K562 (cell line): Measurements from ENCODE around the gene SRP72. TPM values are rescaled to one million over a fixed set of nuclear protein-coding genes. Genes with fewer than 3 reads are reported as not detected.

Experiments
- CBFA2T2 ChIP-seq: fragments of 450-650 bp; conservative IDR thresholded peaks from 2 replicates; pipeline ENCODE4 v1.6.1; 2017; ENCODE audit warnings: mild to moderate bottlenecking
- CCNT2 ChIP-seq: IDR thresholded peaks from 2 replicates; pipeline ENCODE4 v1.6.1; 2011; ENCODE audit warnings: borderline replicate concordance, low read depth, mild to moderate bottlenecking, moderate library complexity, mixed read lengths, low read length; ENCODE audit not compliant: insufficient read length; ENCODE audit errors: extremely low read depth
- COPS2 ChIP-seq: fragments of 450-650 bp; conservative IDR thresholded peaks from 2 replicates; pipeline ENCODE4 v1.6.1; 2016; ENCODE audit warnings: mild to moderate bottlenecking, moderate library complexity
- ELF1 ChIP-seq: fragments of 200-800 bp; sonication (Bioruptor generic); IDR thresholded peaks from 2 replicates; pipeline ENCODE4 v1.6.1; 2016; ENCODE audit warnings: missing genetic modification characterization, missing compliant biosample characterization
- GATAD2A ChIP-seq: fragments of 450-650 bp; IDR thresholded peaks from 2 replicates; pipeline ENCODE4 v1.6.1; 2017
- HDAC8 ChIP-seq: fragments of 450-650 bp; IDR thresholded peaks from 2 replicates; pipeline ENCODE4 v1.6.1; 2016; ENCODE audit warnings: mild to moderate bottlenecking, missing genetic modification characterization, moderate library complexity, missing compliant biosample characterization
- HMG20A ChIP-seq: fragments of 450-650 bp; formaldehyde crosslinking; conservative IDR thresholded peaks from 2 replicates; pipeline ENCODE4 v1.4.0; 2020; ENCODE audit warnings: mild to moderate bottlenecking, mixed read lengths
- KDM1A ChIP-seq, 2 experiments: fragments of 450-650 bp; IDR thresholded peaks; 2 replicates each; pipeline ENCODE4 v1.6.1; 2016; ENCODE audit warnings: mild to moderate bottlenecking in 2 of 2
- KHSRP ChIP-seq: fragments of 450-650 bp; IDR thresholded peaks from 2 replicates; pipeline ENCODE4 v1.6.1; 2017
- KLF16 ChIP-seq: IDR thresholded peaks from 2 replicates; pipeline ENCODE4 v1.6.1; 2016; ENCODE audit warnings: antibody characterized with exemption
- L3MBTL2 ChIP-seq: fragments of 450-650 bp; IDR thresholded peaks from 2 replicates; pipeline ENCODE4 v1.6.1; 2016; ENCODE audit warnings: mild to moderate bottlenecking, moderate library complexity
- LEF1 ChIP-seq: fragments of 450-650 bp; IDR thresholded peaks from 2 replicates; pipeline ENCODE4 v1.6.1; 2016; ENCODE audit warnings: mild to moderate bottlenecking
- MXI1 ChIP-seq: IDR thresholded peaks from 2 replicates; pipeline ENCODE4 v1.6.1; 2011; ENCODE audit warnings: low read depth, mild to moderate bottlenecking, improper control_type of control experiment, low read length
- NCOA2 ChIP-seq, 2 experiments: fragments of 450-650 bp; IDR thresholded peaks; 2 replicates each; pipeline ENCODE4 v1.6.1; 2018; ENCODE audit warnings: mild to moderate bottlenecking in 2 of 2, moderate library complexity in 1 of 2; ENCODE audit not compliant: partially characterized antibody in 2 of 2
- NCOR1 ChIP-seq: fragments of 450-650 bp; IDR thresholded peaks from 2 replicates; pipeline ENCODE4 v1.6.1; 2016; ENCODE audit warnings: mild to moderate bottlenecking, moderate library complexity
- NELFE ChIP-seq: IDR thresholded peaks from 2 replicates; pipeline ENCODE4 v1.6.1; 2011; ENCODE audit warnings: mild to moderate bottlenecking; ENCODE audit not compliant: insufficient read depth, insufficient read length
- NR4A1 ChIP-seq, 2 experiments: fragments of 250-450 bp in 1 of 2; fragments of 450-650 bp in 1 of 2; sonication (Bioruptor Pico) in 1 of 2; IDR thresholded peaks; 2 replicates each; pipeline versions ENCODE4 v1.4.0 to v1.6.1; 2016 to 2020; ENCODE audit warnings: mild to moderate bottlenecking in 2 of 2, missing compliant biosample characterization in 1 of 2, missing genetic modification characterization in 1 of 2, moderate library complexity in 1 of 2
- PHF20 ChIP-seq: fragments of 450-650 bp; IDR thresholded peaks from 2 replicates; pipeline ENCODE4 v1.6.1; 2018; ENCODE audit not compliant: partially characterized antibody
- PML ChIP-seq: IDR thresholded peaks from 2 replicates; pipeline ENCODE4 v1.6.1; 2012; ENCODE audit warnings: low read length, inconsistent platforms
- SMARCA4 ChIP-seq: fragments of 450-650 bp; IDR thresholded peaks from 2 replicates; pipeline ENCODE4 v1.6.1; 2016
- SMARCA5 ChIP-seq: fragments of 450-650 bp; IDR thresholded peaks from 2 replicates; pipeline ENCODE4 v1.6.1; 2016
- SRSF9 ChIP-seq: fragments of 200-400 bp; formaldehyde crosslinking; IDR thresholded peaks from 2 replicates; pipeline ENCODE4 v1.6.1; 2017; ENCODE audit warnings: low read depth, low read length, borderline replicate concordance
- TAL1 ChIP-seq: fragments of 450-650 bp; IDR thresholded peaks from 2 replicates; pipeline ENCODE4 v1.6.1; 2016; ENCODE audit warnings: mild to moderate bottlenecking
- ZC3H8 ChIP-seq: fragments of 450-650 bp; IDR thresholded peaks from 2 replicates; pipeline ENCODE4 v1.6.1; 2017
- ZNF444 ChIP-seq: fragments of 250-450 bp; sonication (Bioruptor Pico); IDR thresholded peaks from 2 replicates; pipeline ENCODE4 v1.4.0; 2020; ENCODE audit warnings: mild to moderate bottlenecking, moderate library complexity
- ZNF445 ChIP-seq: fragments of 250-450 bp; sonication (Bioruptor Pico); IDR thresholded peaks from 2 replicates; pipeline ENCODE4 v1.4.0; 2020; ENCODE audit warnings: low read depth, mild to moderate bottlenecking, moderate library complexity
- polyA plus RNA-seq, 8 experiments: library from polyadenylated mRNA; depleted of rRNA in 4 of 8; stranded (reverse) in 5 of 8; unstranded in 3 of 8; fragments of >200 nt; fragmentation: Nextera tagmentation in 2 of 8; fragmentation: Illumina TruSeq in 1 of 8; extraction: Ambion mirVana in 2 of 8; extraction: Trizol in 1 of 8; gene quantifications; 2 replicates each; pipeline versions ENCODE4 v1.2.1 to v1.2.3, GENCODE V29; 2011 to 2014; ENCODE audit warnings: inconsistent platforms in 1 of 8, missing spikeins in 1 of 8
- total RNA-seq, 7 experiments: library from RNA; depleted of rRNA in 6 of 7; stranded (reverse); fragments of >200 nt in 6 of 7; fragmentation: Illumina TruSeq in 2 of 7; extraction: Trizol in 2 of 7; gene quantifications; 2 replicates each; pipeline versions ENCODE4 v1.2.1 to v1.2.3, GENCODE V29; 2011 to 2021; ENCODE audit warnings: low replicate concordance in 1 of 7
- TF ChIP-seq, protein P1 (sequence below), 2 experiments: IDR thresholded peaks in 1 of 2; conservative IDR thresholded peaks in 1 of 2; 2 replicates each; pipeline ENCODE4 v1.6.1; 2016; ENCODE audit warnings: low read depth in 2 of 2, mild to moderate bottlenecking in 1 of 2, missing compliant biosample characterization in 1 of 2, missing genetic modification characterization in 1 of 2, moderate library complexity in 1 of 2
- TF ChIP-seq, protein P2 (sequence below), 3 experiments: fragments of 200-800 bp in 1 of 3; sonication (Bioruptor generic) in 1 of 3; sonication (generic) in 1 of 3; formaldehyde crosslinking in 1 of 3; IDR thresholded peaks; 2 replicates each; pipeline versions ENCODE4 v1.6.1 to v1.8.0; 2016 to 2022; ENCODE audit warnings: mild to moderate bottlenecking in 2 of 3, missing compliant biosample characterization in 2 of 3, missing genetic modification characterization in 2 of 3, missing genetic modification reagents in 1 of 3
- TF ChIP-seq, protein P3 (sequence below): sonication (generic); formaldehyde crosslinking; IDR thresholded peaks from 2 replicates; pipeline ENCODE4 v1.8.0; 2022; ENCODE audit warnings: missing genetic modification reagents, mild to moderate bottlenecking, borderline replicate concordance

SRP72 gene
- total and polyA plus RNA-seq, 9 of the 15 experiments (the other 6 are each of a cell fraction or from before 2014, with no cell fraction given) = 124 to 341 (median 202) TPM

- TF ChIP-seq HDAC8 (no peak), KHSRP (no peak), MXI1 (no peak), HMG20A (CRISPR knock-in tag) (no peak), NCOR1 (peak; percentile 83), PML (peak; percentile 68), NELFE (no peak), NCOA2 (IDR thresholded peaks at IDR 0.05; ENCODE audit: partially characterized antibody in 2 of 2) (no peak), COPS2 (no peak), CCNT2 (peak; percentile 34), KLF16 (peak; percentile 57; the same call in 1 of the 2 replicates), LEF1 (peak; percentile 80), L3MBTL2 (peak; percentile 74), TAL1 (peak; percentile 83), ZC3H8 (no peak), ELF1 (tag) (peak; percentile 41; the same call in 1 of the 2 replicates), SMARCA4 (peak; percentile 87), NR4A1 (CRISPR knock-in tag; IDR thresholded peaks at IDR 0.05) (no peak), NR4A1 (tag; IDR thresholded peaks at IDR 0.05) (0 out of 2 replicates have a peak, but pooled peaks have one; percentile 53), SMARCA5 (no peak), KDM1A (IDR thresholded peaks at IDR 0.05) (peak in 1 of 2 experiments; percentile 41; a peak in 1 of 4 replicates), ZNF445 (no peak), ZNF444 (no peak), PHF20 (no peak), CBFA2T2 (peak; percentile 79), SRSF9 (no peak), GATAD2A (0 out of 2 replicates have a peak, but pooled peaks have one; percentile 29)
- TF ChIP-seq, protein P1, sequence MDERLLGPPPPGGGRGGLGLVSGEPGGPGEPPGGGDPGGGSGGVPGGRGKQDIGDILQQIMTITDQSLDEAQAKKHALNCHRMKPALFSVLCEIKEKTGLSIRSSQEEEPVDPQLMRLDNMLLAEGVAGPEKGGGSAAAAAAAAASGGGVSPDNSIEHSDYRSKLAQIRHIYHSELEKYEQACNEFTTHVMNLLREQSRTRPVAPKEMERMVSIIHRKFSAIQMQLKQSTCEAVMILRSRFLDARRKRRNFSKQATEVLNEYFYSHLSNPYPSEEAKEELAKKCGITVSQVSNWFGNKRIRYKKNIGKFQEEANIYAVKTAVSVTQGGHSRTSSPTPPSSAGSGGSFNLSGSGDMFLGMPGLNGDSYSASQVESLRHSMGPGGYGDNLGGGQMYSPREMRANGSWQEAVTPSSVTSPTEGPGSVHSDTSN (CRISPR knock-in tag; IDR thresholded peaks at IDR 0.05; ENCODE audit: low read depth) = peak; percentile 67
- TF ChIP-seq, protein P1 (tag; conservative IDR thresholded peaks at IDR 0.05; ENCODE audit: low read depth) = peak; percentile 73
- TF ChIP-seq, protein P2, sequence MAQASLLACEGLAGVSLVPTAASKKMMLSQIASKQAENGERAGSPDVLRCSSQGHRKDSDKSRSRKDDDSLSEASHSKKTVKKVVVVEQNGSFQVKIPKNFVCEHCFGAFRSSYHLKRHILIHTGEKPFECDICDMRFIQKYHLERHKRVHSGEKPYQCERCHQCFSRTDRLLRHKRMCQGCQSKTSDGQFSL (CRISPR knock-in tag; IDR thresholded peaks at IDR 0.05) = no peak
- TF ChIP-seq, protein P2 (tag; IDR thresholded peaks at IDR 0.05) = no peak
- TF ChIP-seq, protein P3, sequence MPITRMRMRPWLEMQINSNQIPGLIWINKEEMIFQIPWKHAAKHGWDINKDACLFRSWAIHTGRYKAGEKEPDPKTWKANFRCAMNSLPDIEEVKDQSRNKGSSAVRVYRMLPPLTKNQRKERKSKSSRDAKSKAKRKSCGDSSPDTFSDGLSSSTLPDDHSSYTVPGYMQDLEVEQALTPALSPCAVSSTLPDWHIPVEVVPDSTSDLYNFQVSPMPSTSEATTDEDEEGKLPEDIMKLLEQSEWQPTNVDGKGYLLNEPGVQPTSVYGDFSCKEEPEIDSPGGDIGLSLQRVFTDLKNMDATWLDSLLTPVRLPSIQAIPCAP (CRISPR knock-in tag) = no peak
Observed at GRCh38 chr4:56513517-56513916, 46.1 kb downstream of the SRP72 start (continued).
